HepG2 (cell line): ENCODE results near the gene CTNNA1. TPM values are rescaled to one million over a fixed set of nuclear protein-coding genes. Genes with fewer than 3 reads are reported as not detected.

Experiments used
- ASH2L ChIP-seq: fragments of 300-600, 200-600 bp; sonication (generic); IDR thresholded peaks from 2 replicates; pipeline ENCODE4 v1.7.0; 2017; ENCODE audit warnings: low read depth, mild to moderate bottlenecking, moderate library complexity, mixed read lengths, low read length; ENCODE audit not compliant: insufficient read length
- E2F5 ChIP-seq: sonication (generic); formaldehyde crosslinking; conservative IDR thresholded peaks from 2 replicates; pipeline ENCODE4 v1.4.0; 2020; ENCODE audit warnings: missing genetic modification reagents
- MAZ ChIP-seq, 2 experiments: sonication (generic) in 1 of 2; formaldehyde crosslinking in 1 of 2; IDR thresholded peaks; 2 replicates each; pipeline versions ENCODE4 v1.5.0 to v1.6.1; 2012 to 2020; ENCODE audit warnings: low read depth in 2 of 2, mild to moderate bottlenecking in 2 of 2, borderline replicate concordance in 1 of 2, improper control_type of control experiment in 1 of 2, low read length in 1 of 2, missing genetic modification reagents in 1 of 2, moderate library complexity in 1 of 2
- MED1 ChIP-seq: sonication (generic); formaldehyde crosslinking; IDR thresholded peaks from 2 replicates; pipeline ENCODE4 v1.4.0; 2020; ENCODE audit warnings: missing genetic modification reagents
- NFKB2 ChIP-seq: sonication (generic); formaldehyde crosslinking; IDR thresholded peaks from 2 replicates; pipeline ENCODE4 v1.4.0; 2020; ENCODE audit warnings: missing genetic modification reagents, borderline replicate concordance
- POLR2A ChIP-seq, 2 experiments: IDR thresholded peaks; 2 replicates each; pipeline ENCODE4 v1.6.1; 2011; ENCODE audit warnings: low read depth in 2 of 2, low read length in 2 of 2, mild to moderate bottlenecking in 1 of 2, moderate library complexity in 1 of 2; ENCODE audit not compliant: insufficient read depth in 1 of 2
- RXRA ChIP-seq: sonication (generic); formaldehyde crosslinking; IDR thresholded peaks from 2 replicates; pipeline ENCODE4 v1.5.1; 2020; ENCODE audit warnings: missing genetic modification reagents
- SALL1 ChIP-seq: sonication (generic); formaldehyde crosslinking; IDR thresholded peaks from 2 replicates; pipeline ENCODE4 v1.8.0; 2022; ENCODE audit warnings: mild to moderate bottlenecking, missing genetic modification reagents
- SOX6 ChIP-seq, 2 experiments: fragments of 450-650 bp in 1 of 2; sonication (generic) in 1 of 2; formaldehyde crosslinking in 1 of 2; IDR thresholded peaks; 2 replicates each; pipeline versions ENCODE4 v1.4.0 to v1.6.1; 2017 to 2020; ENCODE audit warnings: antibody characterized with exemption in 1 of 2, mild to moderate bottlenecking in 1 of 2, missing genetic modification reagents in 1 of 2
- SRSF1 ChIP-seq: fragments of 200-400 bp; formaldehyde crosslinking; optimal IDR thresholded peaks from 2 replicates; pipeline ENCODE3; 2017; ENCODE audit warnings: mild to moderate bottlenecking, low read depth, low read length, moderate library complexity
- ZFP90 ChIP-seq: sonication (generic); formaldehyde crosslinking; IDR thresholded peaks from 2 replicates; pipeline ENCODE4 v1.8.0; 2022; ENCODE audit warnings: missing genetic modification reagents, mild to moderate bottlenecking, inconsistent platforms, borderline replicate concordance
- ZMYM4 ChIP-seq: sonication (generic); formaldehyde crosslinking; IDR thresholded peaks from 2 replicates; pipeline ENCODE4 v1.8.1; 2023; ENCODE audit warnings: mild to moderate bottlenecking, missing genetic modification reagents
- ZNF20 ChIP-seq: sonication (generic); formaldehyde crosslinking; IDR thresholded peaks from 2 replicates; pipeline ENCODE4 v1.4.0; 2020; ENCODE audit warnings: mild to moderate bottlenecking, moderate library complexity, missing genetic modification reagents
- ZNF501 ChIP-seq: sonication (generic); formaldehyde crosslinking; IDR thresholded peaks from 2 replicates; pipeline ENCODE4 v1.5.1; 2020; ENCODE audit warnings: mild to moderate bottlenecking, moderate library complexity, missing genetic modification reagents
- ZNF598 ChIP-seq: sonication (generic); formaldehyde crosslinking; IDR thresholded peaks from 2 replicates; pipeline ENCODE4 v1.5.1; 2020; ENCODE audit warnings: mild to moderate bottlenecking, missing genetic modification reagents, borderline replicate concordance
- ZNF746 ChIP-seq: sonication (generic); formaldehyde crosslinking; IDR thresholded peaks from 2 replicates; pipeline ENCODE4 v1.8.0; 2022; ENCODE audit warnings: mild to moderate bottlenecking, missing genetic modification reagents
- ZNF747 ChIP-seq: sonication (generic); formaldehyde crosslinking; IDR thresholded peaks from 2 replicates; pipeline ENCODE4 v1.8.1; 2023; ENCODE audit warnings: missing genetic modification reagents, mild to moderate bottlenecking, borderline replicate concordance
- ZSCAN31 ChIP-seq: sonication (generic); formaldehyde crosslinking; IDR thresholded peaks from 2 replicates; pipeline ENCODE4 v1.5.0; 2020; ENCODE audit warnings: low read depth, mild to moderate bottlenecking, missing genetic modification reagents
- polyA plus RNA-seq, 8 experiments: library from polyadenylated mRNA; depleted of rRNA in 3 of 8; stranded (reverse) in 7 of 8; unstranded in 1 of 8; fragments of >200 nt; fragmentation: Illumina TruSeq in 4 of 8; extraction: Trizol in 4 of 8; gene quantifications; 2 replicates each; pipeline versions ENCODE4 v1.2.1 to v1.2.3, GENCODE V29; 2011 to 2016; ENCODE audit warnings: low read depth in 4 of 8, missing spikeins in 1 of 8, mixed read lengths in 1 of 8; ENCODE audit not compliant: insufficient read depth in 1 of 8
- total RNA-seq, 5 experiments: library from RNA; depleted of rRNA; stranded (reverse); fragments of >200 nt; fragmentation: Illumina TruSeq; extraction: Trizol; gene quantifications; 2 replicates each; pipeline ENCODE4 v1.2.3, GENCODE V29; 2016; ENCODE audit warnings: low read depth in 1 of 5
- TF ChIP-seq, protein P1 (sequence below): IDR thresholded peaks from 2 replicates; pipeline ENCODE4 v1.6.1; 2018; ENCODE audit warnings: missing genetic modification reagents
- TF ChIP-seq, protein P2 (sequence below): sonication (generic); formaldehyde crosslinking; IDR thresholded peaks from 2 replicates; pipeline ENCODE4 v1.8.0; 2022; ENCODE audit warnings: low read depth, missing genetic modification reagents
- TF ChIP-seq, protein P3 (sequence below): sonication (generic); formaldehyde crosslinking; IDR thresholded peaks from 2 replicates; pipeline ENCODE4 v1.5.1; 2020; ENCODE audit warnings: mild to moderate bottlenecking, missing genetic modification reagents, moderate library complexity
- TF ChIP-seq, protein P4 (sequence below): sonication (generic); IDR thresholded peaks from 2 replicates; pipeline ENCODE4 v1.6.1; 2016; ENCODE audit warnings: low read depth, borderline replicate concordance

Gene CTNNA1
- total and polyA plus RNA-seq, 2 of the 13 experiments (the other 11 are each of a cell fraction or from before 2014, with no cell fraction given): 66.8 to 162 TPM

GRCh38 chr5:138752951-138753793, at the start of gene CTNNA1 (continued):
- TF ChIP-seq, protein P1, sequence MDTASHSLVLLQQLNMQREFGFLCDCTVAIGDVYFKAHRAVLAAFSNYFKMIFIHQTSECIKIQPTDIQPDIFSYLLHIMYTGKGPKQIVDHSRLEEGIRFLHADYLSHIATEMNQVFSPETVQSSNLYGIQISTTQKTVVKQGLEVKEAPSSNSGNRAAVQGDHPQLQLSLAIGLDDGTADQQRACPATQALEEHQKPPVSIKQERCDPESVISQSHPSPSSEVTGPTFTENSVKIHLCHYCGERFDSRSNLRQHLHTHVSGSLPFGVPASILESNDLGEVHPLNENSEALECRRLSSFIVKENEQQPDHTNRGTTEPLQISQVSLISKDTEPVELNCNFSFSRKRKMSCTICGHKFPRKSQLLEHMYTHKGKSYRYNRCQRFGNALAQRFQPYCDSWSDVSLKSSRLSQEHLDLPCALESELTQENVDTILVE: no peak
- peak; percentile 65 for TF ChIP-seq RXRA (CRISPR knock-in tag)
- peak; percentile 32; the same call in 1 of the 2 replicates for TF ChIP-seq MED1 (CRISPR knock-in tag)
- TF ChIP-seq ZNF747 (CRISPR knock-in tag): 0 out of 2 replicates have a peak, but pooled peaks have one; percentile 18
- peak; percentile 61; the same call in 1 of the 2 replicates for TF ChIP-seq ZNF746 (CRISPR knock-in tag)
- peak; percentile 100 for TF ChIP-seq SRSF1
- TF ChIP-seq ZSCAN31 (CRISPR knock-in tag): 0 out of 2 replicates have a peak, but pooled peaks have one; percentile 16
- TF ChIP-seq, protein P2, sequence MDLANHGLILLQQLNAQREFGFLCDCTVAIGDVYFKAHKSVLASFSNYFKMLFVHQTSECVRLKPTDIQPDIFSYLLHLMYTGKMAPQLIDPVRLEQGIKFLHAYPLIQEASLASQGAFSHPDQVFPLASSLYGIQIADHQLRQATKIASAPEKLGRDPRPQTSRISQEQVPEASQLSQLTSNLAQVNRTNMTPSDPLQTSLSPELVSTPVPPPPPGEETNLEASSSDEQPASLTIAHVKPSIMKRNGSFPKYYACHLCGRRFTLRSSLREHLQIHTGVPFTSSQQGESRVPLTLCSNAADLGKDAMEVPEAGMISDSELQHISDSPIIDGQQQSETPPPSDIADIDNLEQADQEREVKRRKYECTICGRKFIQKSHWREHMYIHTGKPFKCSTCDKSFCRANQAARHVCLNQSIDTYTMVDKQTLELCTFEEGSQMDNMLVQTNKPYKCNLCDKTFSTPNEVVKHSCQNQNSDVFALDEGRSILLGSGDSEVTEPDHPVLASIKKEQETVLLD (CRISPR knock-in tag): 0 out of 2 replicates have a peak, but pooled peaks have one; percentile 32
- TF ChIP-seq SALL1 (CRISPR knock-in tag): peak; percentile 7; the same call in 1 of the 2 replicates
- 0 out of 2 replicates have a peak, but pooled peaks have one; percentile 8 for TF ChIP-seq E2F5
- TF ChIP-seq ASH2L: peak; percentile 75
- TF ChIP-seq ZNF20 (CRISPR knock-in tag): peak; percentile 51; the same call in 1 of the 2 replicates
- TF ChIP-seq SOX6 (IDR thresholded peaks at IDR 0.05): no peak
- TF ChIP-seq SOX6 (CRISPR knock-in tag; IDR thresholded peaks at IDR 0.05): peak; percentile 35; the same call in 1 of the 2 replicates
- TF ChIP-seq ZNF501 (CRISPR knock-in tag): 0 out of 2 replicates have a peak, but pooled peaks have one; percentile 40
- TF ChIP-seq ZNF598: 0 out of 2 replicates have a peak, but pooled peaks have one; percentile 35
- TF ChIP-seq ZFP90 (CRISPR knock-in tag): peak; percentile 39; the same call in 1 of the 2 replicates
- TF ChIP-seq MAZ (IDR thresholded peaks at IDR 0.05; ENCODE audit: borderline replicate concordance, low read depth, low read length): peak; percentile 79; the same call in 1 of the 2 replicates
- TF ChIP-seq MAZ (CRISPR knock-in tag; IDR thresholded peaks at IDR 0.05; ENCODE audit: low read depth): peak; percentile 70
- TF ChIP-seq, protein P3, sequence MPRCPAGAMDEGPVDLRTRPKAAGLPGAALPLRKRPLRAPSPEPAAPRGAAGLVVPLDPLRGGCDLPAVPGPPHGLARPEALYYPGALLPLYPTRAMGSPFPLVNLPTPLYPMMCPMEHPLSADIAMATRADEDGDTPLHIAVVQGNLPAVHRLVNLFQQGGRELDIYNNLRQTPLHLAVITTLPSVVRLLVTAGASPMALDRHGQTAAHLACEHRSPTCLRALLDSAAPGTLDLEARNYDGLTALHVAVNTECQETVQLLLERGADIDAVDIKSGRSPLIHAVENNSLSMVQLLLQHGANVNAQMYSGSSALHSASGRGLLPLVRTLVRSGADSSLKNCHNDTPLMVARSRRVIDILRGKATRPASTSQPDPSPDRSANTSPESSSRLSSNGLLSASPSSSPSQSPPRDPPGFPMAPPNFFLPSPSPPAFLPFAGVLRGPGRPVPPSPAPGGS (CRISPR knock-in tag): peak; percentile 31; the same call in 1 of the 2 replicates
- TF ChIP-seq, protein P4, sequence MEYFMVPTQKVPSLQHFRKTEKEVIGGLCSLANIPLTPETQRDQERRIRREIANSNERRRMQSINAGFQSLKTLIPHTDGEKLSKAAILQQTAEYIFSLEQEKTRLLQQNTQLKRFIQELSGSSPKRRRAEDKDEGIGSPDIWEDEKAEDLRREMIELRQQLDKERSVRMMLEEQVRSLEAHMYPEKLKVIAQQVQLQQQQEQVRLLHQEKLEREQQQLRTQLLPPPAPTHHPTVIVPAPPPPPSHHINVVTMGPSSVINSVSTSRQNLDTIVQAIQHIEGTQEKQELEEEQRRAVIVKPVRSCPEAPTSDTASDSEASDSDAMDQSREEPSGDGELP: peak; percentile 81; the same call in 1 of the 2 replicates
- TF ChIP-seq ZMYM4 (CRISPR knock-in tag): no peak; the same call in 1 of the 2 replicates
- TF ChIP-seq NFKB2 (CRISPR knock-in tag): no peak
- TF ChIP-seq POLR2A (IDR thresholded peaks at IDR 0.05; ENCODE audit: insufficient read depth in 1 of 2, low read depth in 2 of 2, low read length in 2 of 2): peak; percentile 83 to 88
